Neural crest cell (in vitro differentiated cells): ENCODE data around the gene APAF1. TPM values are rescaled to one million over a fixed set of nuclear protein-coding genes. Genes with fewer than 3 reads are reported as not detected.

Source experiments
- DNase-seq: peaks from one replicate; pipeline ENCODE4 v3.0.0; 2021; ENCODE audit warnings: low read depth, mixed read lengths, low spot score
- H3K27ac Mint-ChIP-seq: one replicate; pipeline ENCODE4 v1.8.0; 2021; ENCODE audit warnings: mild to moderate bottlenecking, mixed read lengths; ENCODE audit not compliant: unreplicated experiment
- H3K27me3 Mint-ChIP-seq: 2 replicates; pipeline ENCODE4 v1.8.0; 2021; ENCODE audit warnings: low read depth, mild to moderate bottlenecking, mixed read lengths
- H3K36me3 Mint-ChIP-seq: 2 replicates; pipeline ENCODE4 v1.8.0; 2021; ENCODE audit warnings: low read depth, mild to moderate bottlenecking, mixed read lengths
- H3K4me1 Mint-ChIP-seq: 2 replicates; pipeline ENCODE4 v1.8.0; 2021; ENCODE audit warnings: mixed read lengths
- H3K4me3 Mint-ChIP-seq: one replicate; pipeline ENCODE4 v1.8.0; 2021; ENCODE audit warnings: mild to moderate bottlenecking, mixed read lengths
- H3K9me3 Mint-ChIP-seq: 2 replicates; pipeline ENCODE4 v1.8.0; 2021; ENCODE audit warnings: mixed read lengths
- CTCF ChIP-seq: fragments of 200-600 bp; sonication (generic); conservative IDR thresholded peaks from 2 replicates; pipeline ENCODE4 v1.5.0; 2021; ENCODE audit warnings: antibody characterized with exemption, mild to moderate bottlenecking
- total RNA-seq: library from RNA; stranded (reverse); gene quantifications from 2 replicates; pipeline ENCODE4 v1.2.1, GENCODE V29; 2021

Gene APAF1
- total RNA-seq, 1 donor from 2014 or later: 29.6 TPM

DNA sequence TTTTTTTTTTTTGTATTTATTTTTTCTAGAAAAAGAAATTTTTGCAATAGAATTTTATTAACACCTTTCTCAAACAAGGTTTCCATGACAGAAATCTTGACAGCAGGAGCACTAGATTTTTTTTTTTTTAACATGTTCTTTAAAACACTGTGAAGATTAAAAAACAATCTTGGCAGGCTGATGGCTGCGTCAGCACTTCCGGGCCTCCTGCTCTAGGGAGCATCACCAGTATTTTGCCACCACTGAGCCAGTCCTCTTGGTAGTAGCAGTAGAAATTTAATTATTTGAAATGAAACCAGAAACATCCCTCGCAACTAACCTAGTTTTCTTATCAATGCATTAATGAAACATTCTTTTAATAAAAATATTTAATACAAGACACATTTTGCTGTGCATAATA, 99.6 kb downstream of the APAF1 start:
- no peak for TF ChIP-seq CTCF
- Mint-ChIP-seq H3K27ac (no peak overlapping the region), H3K27me3 (peaks cover 24% of the 10 kb centered on the region), H3K36me3 (no peaks in the 10 kb centered on the region), H3K4me1 (peaks cover 18% of the 10 kb centered on the region), H3K9me3 (no peaks in the 10 kb centered on the region), H3K4me3 (no peak overlapping the region)
- DNase-seq: no peak

DNA sequence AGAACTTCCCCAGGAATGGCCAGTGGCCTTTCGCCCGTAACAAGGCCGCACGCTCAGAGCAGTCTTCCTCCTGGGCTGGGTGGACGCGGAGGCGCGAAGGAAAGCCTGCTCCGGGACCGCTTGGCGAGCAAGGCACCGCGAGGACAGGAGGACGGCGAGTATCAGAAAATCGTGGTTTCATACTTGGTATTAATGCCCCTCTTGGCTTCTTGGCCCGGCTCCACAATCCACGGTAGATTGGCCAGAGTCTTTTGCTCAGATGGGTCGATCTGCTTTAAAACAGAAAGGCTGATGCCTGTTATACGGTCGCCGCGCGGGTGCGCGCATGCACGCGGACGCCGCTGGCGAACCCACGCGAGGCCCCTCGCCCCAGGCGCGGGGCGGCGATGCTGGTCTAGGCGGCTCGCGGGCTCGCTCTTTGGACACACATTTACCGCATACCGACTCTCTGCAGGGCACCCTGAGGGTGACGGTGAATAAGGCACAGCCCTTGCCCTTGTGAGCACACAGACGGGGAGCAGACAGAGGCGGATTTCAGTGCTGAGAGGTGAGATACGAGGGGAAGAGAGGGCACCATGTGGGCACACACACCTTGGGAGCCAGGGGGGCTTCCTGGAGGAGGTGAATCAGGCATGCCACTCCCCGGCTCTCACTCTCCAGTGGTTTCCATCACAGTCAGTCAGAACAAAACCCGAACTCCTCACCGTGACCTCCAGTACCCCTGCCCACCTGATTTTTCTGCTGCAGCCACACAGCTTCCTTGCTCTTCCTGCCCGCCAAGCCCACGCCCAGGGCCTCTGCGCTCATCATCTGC, 100.7 kb downstream of the APAF1 start:
- Mint-ChIP-seq H3K4me3 (peak overlapping the region; percentile 16), H3K9me3 (no peaks in the 10 kb centered on the region), H3K36me3 (peaks cover 3% of the 10 kb centered on the region), H3K4me1 (peaks cover 18% of the 10 kb centered on the region), H3K27ac (peak overlapping the region; percentile 16), H3K27me3 (peaks cover 24% of the 10 kb centered on the region)
- no peak for TF ChIP-seq CTCF
- no peak for DNase-seq

DNA sequence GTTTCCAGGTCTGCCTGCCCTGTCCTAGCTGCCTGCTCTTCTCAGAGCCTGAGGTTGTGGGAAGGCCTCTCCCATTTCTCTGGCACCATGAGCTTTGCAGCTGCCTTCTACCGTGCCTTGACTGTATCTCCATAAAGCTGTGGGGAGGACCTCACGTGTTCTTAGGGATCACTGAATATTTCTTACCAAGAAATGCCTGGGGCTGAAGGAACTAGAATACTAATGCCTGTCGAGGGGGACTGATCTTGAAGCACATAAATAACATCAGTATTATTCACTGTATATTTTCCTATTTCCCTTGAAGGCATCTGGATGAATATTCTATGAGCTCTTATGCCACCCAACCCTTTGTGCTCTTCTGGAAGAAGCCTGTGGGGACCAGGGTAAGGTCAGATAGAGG, 103.4 kb downstream of the APAF1 start:
- no peak overlapping the region for H3K4me3 Mint-ChIP-seq
- no peak overlapping the region for H3K27ac Mint-ChIP-seq
- H3K9me3 Mint-ChIP-seq: no peaks in the 10 kb centered on the region
- no peak for DNase-seq
- peaks cover 3% of the 10 kb centered on the region for H3K36me3 Mint-ChIP-seq
- peaks cover 5% of the 10 kb centered on the region for H3K4me1 Mint-ChIP-seq
- H3K27me3 Mint-ChIP-seq: peaks cover 20% of the 10 kb centered on the region
- TF ChIP-seq CTCF: no peak

DNA sequence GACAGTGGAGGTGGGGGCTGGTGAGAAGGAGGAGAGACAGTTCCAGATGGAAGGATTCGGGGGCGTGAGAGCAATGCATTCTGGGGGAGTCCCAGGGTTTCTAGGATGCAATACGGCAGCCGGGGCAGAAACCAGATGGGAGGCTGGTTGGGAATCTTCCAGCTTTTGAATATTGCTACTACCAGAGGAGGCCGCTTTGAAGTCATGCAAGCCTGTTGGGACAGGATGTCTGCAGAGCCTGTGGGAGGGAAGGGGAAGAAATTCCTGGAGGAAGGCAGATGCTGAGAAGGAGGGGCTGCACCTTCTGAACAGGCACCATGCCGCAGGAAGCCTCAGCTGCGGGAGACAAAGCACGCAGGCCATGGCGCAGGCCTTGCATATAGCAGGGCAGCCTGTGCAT, 105.4 kb downstream of the APAF1 start:
- Mint-ChIP-seq H3K4me3 (no peak overlapping the region), H3K36me3 (peaks cover 3% of the 10 kb centered on the region), H3K9me3 (no peaks in the 10 kb centered on the region), H3K27me3 (peaks cover 16% of the 10 kb centered on the region), H3K27ac (peak overlapping the region; percentile 86), H3K4me1 (peaks cover 3% of the 10 kb centered on the region)
- no peak for DNase-seq
- TF ChIP-seq CTCF: no peak

DNA sequence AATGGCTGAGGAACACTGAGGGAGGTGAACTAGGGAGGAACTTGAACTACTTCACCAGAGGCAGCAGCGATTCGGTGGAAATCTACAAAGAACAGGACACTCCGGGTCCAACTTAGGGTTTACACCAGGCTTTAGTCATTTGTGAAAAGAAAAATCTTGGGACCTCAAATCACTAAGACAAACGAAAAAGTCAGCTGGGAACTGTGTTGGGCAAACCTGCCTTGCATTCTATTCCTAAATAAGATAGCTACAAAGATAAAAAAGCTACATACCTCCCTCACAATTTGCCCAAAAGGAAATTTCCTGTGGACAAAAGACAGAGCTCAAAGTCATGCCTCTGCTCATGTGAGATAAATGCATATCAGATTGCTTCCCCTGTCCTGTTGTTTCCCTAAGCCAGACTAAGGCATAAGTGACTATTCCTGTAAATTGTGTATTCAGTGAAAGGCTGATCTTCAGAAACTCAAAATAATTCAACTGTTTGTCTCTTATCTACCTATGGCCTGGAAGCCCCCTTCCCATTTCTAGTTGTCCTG, 106.6 kb downstream of the APAF1 start:
- H3K4me3 Mint-ChIP-seq: no peak overlapping the region
- peaks cover 2% of the 10 kb centered on the region for H3K9me3 Mint-ChIP-seq
- DNase-seq: no peak
- H3K27ac Mint-ChIP-seq: no peak overlapping the region
- H3K4me1 Mint-ChIP-seq: peaks cover 3% of the 10 kb centered on the region
- H3K36me3 Mint-ChIP-seq: peaks cover 6% of the 10 kb centered on the region
- H3K27me3 Mint-ChIP-seq: peaks cover 7% of the 10 kb centered on the region
- no peak for TF ChIP-seq CTCF
